ENCODE measurements around the gene SLC16A3. TPM values are rescaled to one million over a fixed set of nuclear protein-coding genes. Genes with fewer than 3 reads are reported as not detected.

Gene SLC16A3
- polyA plus RNA-seq, 3 donors = 26.3 to 103 (median 35.3) TPM

GRCh38 chr17:82283208-82283749 is 54.4 kb downstream of the SLC16A3 start:
- Mint-ChIP-seq H3K27ac (peak overlapping the region in 5 of 7 donors; percentile 8 to 73 (median 60)), H3K27me3 (ENCODE audit: low read depth in 3 of 3) (peaks cover 0 to 9% (median 5%) of the 10 kb centered on the region in 3 donors), H3K4me3 (peak overlapping the region in 1 of 2 donors; percentile 46), H3K4me1 (peaks cover 49% of the 10 kb centered on the region), H3K36me3 (peaks cover 4 to 5% of the 10 kb centered on the region in 2 donors), H3K9me3 (peaks cover 0 to 7% (median 0%) of the 10 kb centered on the region in 7 donors)
- H3K27me3 ChIP-seq (ENCODE audit: control insufficient read depth in 2 of 2, insufficient read depth in 2 of 2, low read length in 2 of 2) = no peaks in the 10 kb centered on the region
- no peak overlapping the region for H2AFZ ChIP-seq (ENCODE audit: insufficient read depth, low read depth, low read length, poor library complexity, severe bottlenecking)
- H3K9ac ChIP-seq (ENCODE audit: insufficient read depth, low read length, poor library complexity, severe bottlenecking) = peak overlapping the region; percentile 26
- no peaks in the 10 kb centered on the region for H3K9me3 ChIP-seq (replicated peaks in 1 of 2; ENCODE audit: control insufficient read depth in 1 of 2, insufficient read depth in 1 of 2, low read length in 2 of 2)
- H3K79me2 ChIP-seq (ENCODE audit: insufficient read depth, low read length) = no peaks in the 10 kb centered on the region
- no peak overlapping the region for H3K4me3 ChIP-seq (replicated peaks in 1 of 3; ENCODE audit: low read depth in 2 of 3, low read length in 3 of 3)
- peak; percentile 73 to 92 (median 79) for DNase-seq
- no peak overlapping the region for H3K27ac ChIP-seq (ENCODE audit: low read depth in 1 of 2, low read length in 2 of 2)
- TF ChIP-seq CTCF (IDR thresholded peaks at IDR 0.05) = no peak
- peak overlapping the region; percentile 19 for H3K4me2 ChIP-seq (replicated peaks; ENCODE audit: extremely low read depth, low read length, poor library complexity, severe bottlenecking)
- no peaks in the 10 kb centered on the region for H3K36me3 ChIP-seq (replicated peaks in 1 of 2; ENCODE audit: control insufficient read depth in 1 of 2, insufficient read depth in 2 of 2, low read length in 2 of 2)
- peaks cover 52 to 65% of the 10 kb centered on the region in 2 donors for H3K4me1 ChIP-seq (ENCODE audit: control insufficient read depth in 1 of 2, insufficient read depth in 2 of 2, low read length in 2 of 2)
- no peaks in the 10 kb centered on the region for H4K20me1 ChIP-seq (ENCODE audit: insufficient read depth, low read length)
- intact Hi-C loops (cut with micrococcal nuclease) = no loop called here
- WGBS (ENCODE audit: insufficient coverage) = 23% methylated on average over 13 of the region's 13 CpGs

DNA sequence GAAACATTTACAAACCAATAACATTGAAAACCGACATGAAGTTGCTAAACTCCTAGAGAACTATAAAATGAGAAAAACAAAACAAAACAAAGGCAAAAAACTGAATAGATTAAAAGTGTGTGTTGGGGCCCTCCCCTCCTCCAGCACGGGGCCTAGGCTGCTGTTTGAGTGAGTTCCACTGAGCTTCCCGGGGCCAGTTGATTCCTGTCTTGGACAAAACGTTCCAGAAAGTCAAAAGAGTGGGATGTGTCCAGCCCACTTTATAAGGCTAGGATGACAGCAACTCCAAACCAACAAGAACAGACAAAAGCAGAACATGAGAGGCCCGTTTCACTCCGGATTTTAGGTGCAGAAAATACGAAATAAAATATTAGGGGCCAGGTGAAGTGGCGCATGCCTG is 56.3 kb downstream of the SLC16A3 start:
- peaks cover 32% of the 10 kb centered on the region for H3K4me1 Mint-ChIP-seq
- H3K4me1 ChIP-seq (ENCODE audit: control insufficient read depth in 1 of 2, insufficient read depth in 2 of 2, low read length in 2 of 2) = peaks cover 34 to 46% of the 10 kb centered on the region in 2 donors
- no peaks in the 10 kb centered on the region for H3K9me3 ChIP-seq (replicated peaks in 1 of 2; ENCODE audit: control insufficient read depth in 1 of 2, insufficient read depth in 1 of 2, low read length in 2 of 2)
- intact Hi-C loops (cut with micrococcal nuclease) = no loop called here
- no peaks in the 10 kb centered on the region for H3K27me3 ChIP-seq (ENCODE audit: control insufficient read depth in 2 of 2, insufficient read depth in 2 of 2, low read length in 2 of 2)
- no peak overlapping the region for H3K4me3 ChIP-seq (replicated peaks in 1 of 3; ENCODE audit: low read depth in 2 of 3, low read length in 3 of 3)
- TF ChIP-seq CTCF (IDR thresholded peaks at IDR 0.05) = no peak
- DNase-seq = no peak
- no peaks in the 10 kb centered on the region for H3K36me3 Mint-ChIP-seq
- no peaks in the 10 kb centered on the region for H3K36me3 ChIP-seq (replicated peaks in 1 of 2; ENCODE audit: control insufficient read depth in 1 of 2, insufficient read depth in 2 of 2, low read length in 2 of 2)
- H3K4me3 Mint-ChIP-seq = no peak overlapping the region
- no peak overlapping the region for H2AFZ ChIP-seq (ENCODE audit: insufficient read depth, low read depth, low read length, poor library complexity, severe bottlenecking)
- peaks cover 0 to 7% (median 5%) of the 10 kb centered on the region in 3 donors for H3K27me3 Mint-ChIP-seq (ENCODE audit: low read depth in 3 of 3)
- WGBS (ENCODE audit: insufficient coverage) = 100% methylated on average over 1 of the region's 8 CpGs
- no peaks in the 10 kb centered on the region for H3K79me2 ChIP-seq (ENCODE audit: insufficient read depth, low read length)
- peak overlapping the region in 1 of 7 donors; percentile 55 for H3K27ac Mint-ChIP-seq
- H4K20me1 ChIP-seq (ENCODE audit: insufficient read depth, low read length) = no peaks in the 10 kb centered on the region
- peaks cover 0 to 7% (median 0%) of the 10 kb centered on the region in 7 donors for H3K9me3 Mint-ChIP-seq
- no peak overlapping the region for H3K9ac ChIP-seq (ENCODE audit: insufficient read depth, low read length, poor library complexity, severe bottlenecking)
- no peak overlapping the region for H3K4me2 ChIP-seq (replicated peaks; ENCODE audit: extremely low read depth, low read length, poor library complexity, severe bottlenecking)
- no peak overlapping the region for H3K27ac ChIP-seq (ENCODE audit: low read depth in 1 of 2, low read length in 2 of 2)
